Stimulated activated CD4-positive, alpha-beta T cell treated with anti-CD3 and anti-CD28 coated beads, Interleukin-4, amount 100 ng/mL, for 4 hours (primary cell): Measurements from ENCODE around the gene DSC3.

Experiments
- DNase-seq, 2 experiments: peaks; one replicate each; pipeline ENCODE4 v3.0.0-alpha.2; 2020

Gene DSC3

GRCh38 chr18:31042406-31043181 lies at the start of gene DSC3:
DSC3 (minus strand) TSS chr18:31042742; CDS start chr18:31042660, 82 bp downstream.
- DNase-seq, result no peak

GRCh38 chr18:31091350-31091749 lies 48.8 kb upstream of the DSC3 start:
- DNase-seq, result no peak

- DNase-seq, result no peak
These were observed 46.0 kb upstream of the DSC3 start for GRCh38 chr18:31088532-31088931.

- no peak for DNase-seq
These were observed 37.4 kb upstream of the DSC3 start for GRCh38 chr18:31079973-31080372.

DNA sequence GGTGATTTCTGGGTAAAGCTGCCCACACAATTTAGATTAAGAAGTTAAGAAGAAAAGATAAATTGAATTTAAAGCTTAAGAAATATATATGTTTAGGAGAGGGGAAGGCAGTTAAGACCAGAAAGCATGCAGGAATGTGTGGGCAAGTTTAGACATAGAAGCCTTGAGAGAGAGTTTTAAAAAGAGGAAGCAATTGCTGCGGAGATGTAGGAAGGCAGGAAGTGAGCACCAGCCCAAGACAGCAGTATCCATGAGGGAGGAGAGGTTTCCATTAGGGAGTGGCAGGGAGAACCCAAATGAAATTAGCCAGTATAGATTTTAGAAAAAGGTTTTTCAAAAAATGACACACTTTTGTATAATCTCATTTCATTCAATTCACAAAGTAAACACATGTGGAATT lies 35.3 kb upstream of the DSC3 start:
- no peak for DNase-seq

GRCh38 chr18:31072175-31072574 lies 29.6 kb upstream of the DSC3 start:
- no peak for DNase-seq

GRCh38 chr18:31070206-31070605 lies 27.7 kb upstream of the DSC3 start:
- DNase-seq, result no peak

DNA sequence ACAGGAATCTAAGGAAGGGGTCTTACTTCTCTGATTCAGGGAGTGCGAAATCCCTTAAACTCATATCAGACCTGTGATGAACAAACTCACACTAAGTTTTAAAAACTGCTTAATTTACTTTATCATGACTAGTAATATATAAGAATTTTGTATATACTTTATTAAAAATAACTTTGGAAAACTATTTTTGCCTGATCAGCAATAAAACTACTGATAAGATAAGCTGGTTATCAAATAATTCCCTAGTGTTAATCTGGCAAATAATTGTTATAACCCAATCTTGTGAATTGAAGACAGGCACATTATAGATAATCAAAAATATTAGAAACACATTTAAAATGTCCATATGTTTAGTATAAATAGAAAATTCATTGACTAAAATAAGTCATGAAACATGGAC lies 23.7 kb upstream of the DSC3 start:
- no peak for DNase-seq

DNA sequence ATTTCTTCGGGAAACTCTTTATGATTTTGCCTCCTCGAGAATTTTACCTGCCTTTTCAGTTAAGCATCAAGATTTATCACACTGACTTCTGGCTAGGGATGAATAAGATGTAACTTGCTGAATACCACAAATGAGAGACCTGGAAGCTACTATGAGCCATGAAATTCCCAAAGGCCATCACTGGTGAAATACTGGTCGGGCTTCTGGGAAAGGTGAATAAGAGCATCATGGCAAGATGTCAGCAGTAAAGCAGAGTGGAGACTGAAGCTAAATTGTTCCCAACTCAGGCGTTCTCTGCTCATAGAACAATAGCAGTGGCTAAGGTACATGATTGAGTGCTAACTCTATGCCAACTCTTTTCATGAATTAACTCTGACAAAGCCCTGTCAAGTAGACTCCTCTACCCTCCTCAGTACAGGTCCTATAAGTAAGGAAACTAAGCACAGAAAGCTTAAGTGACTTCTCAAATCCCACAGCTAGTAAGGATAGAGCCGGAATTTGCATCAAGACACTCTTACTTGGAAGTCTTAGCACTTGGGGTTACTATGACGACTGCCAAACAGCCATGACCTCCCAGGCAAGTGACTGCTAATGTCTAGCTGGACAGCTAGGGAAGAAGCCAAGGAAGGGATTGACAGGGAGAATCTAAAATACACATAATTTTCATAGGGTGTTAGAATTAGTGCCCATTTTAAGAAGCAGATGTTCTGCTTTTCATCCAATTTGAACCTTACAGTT lies 22.7 kb upstream of the DSC3 start:
- DNase-seq, result no peak

- no peak for DNase-seq
These were observed 21.6 kb upstream of the DSC3 start for GRCh38 chr18:31064130-31064529.

DNA sequence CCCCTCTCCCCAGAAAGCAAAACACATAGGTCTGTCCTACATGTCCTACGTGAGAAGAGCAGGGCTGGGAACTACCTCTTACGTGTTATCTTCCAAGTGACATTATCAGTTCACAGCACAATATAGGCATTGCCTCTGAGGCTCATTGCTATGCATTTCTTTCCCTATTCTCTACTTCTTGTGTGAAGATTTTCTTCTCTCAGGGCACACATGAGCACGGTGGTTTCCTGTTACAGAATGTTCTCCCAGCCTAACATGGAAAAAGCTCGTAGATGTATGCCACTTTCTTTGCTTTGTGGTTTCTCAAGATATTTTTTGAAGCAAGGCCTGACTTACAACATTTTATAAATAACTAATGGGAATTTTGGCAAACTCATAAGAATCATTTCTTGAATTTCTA lies 19.4 kb upstream of the DSC3 start:
- no peak for DNase-seq

GRCh38 chr18:31058897-31059296 lies 16.4 kb upstream of the DSC3 start:
- DNase-seq, result no peak

- no peak for DNase-seq
These were observed 15.4 kb upstream of the DSC3 start for GRCh38 chr18:31057917-31058316.

DNA sequence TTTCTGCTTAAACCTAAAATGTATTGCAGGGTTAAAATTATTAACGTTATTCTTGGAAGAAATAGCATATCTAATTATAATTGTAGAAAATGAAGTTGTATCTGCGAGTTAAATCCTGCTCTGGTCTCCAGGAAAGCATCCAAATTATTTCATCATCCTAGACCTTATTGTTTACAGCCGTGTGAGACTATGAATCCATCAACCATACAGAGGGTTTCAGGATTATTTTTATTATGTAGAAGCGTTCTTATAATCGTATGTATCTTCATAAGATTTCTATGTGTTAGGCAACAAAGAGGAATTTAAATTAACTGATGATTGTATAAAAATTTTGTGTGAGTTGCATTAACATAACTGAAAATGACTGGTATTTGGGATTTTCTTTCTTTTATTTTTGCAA lies 14.5 kb upstream of the DSC3 start:
- DNase-seq, result no peak

DNA sequence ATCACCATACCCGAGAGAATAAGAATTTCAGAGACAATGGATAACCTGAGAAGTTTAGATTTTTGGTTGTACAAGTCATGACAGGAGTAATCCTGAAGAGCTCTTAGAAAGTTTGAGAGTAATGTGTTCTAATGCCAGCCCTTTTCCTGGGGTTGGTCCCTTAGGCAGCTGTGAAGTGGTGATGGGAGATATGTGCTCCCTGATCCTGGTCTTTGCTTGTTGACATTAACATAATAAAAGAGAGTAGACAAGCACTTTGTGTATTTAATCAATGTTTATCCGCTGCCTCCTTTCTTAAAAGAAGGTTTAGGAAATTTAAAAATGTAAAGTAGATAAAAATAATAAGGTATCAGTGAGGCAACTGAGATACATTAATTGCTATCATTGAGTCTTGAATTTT lies 13.8 kb upstream of the DSC3 start:
- DNase-seq, result no peak

GRCh38 chr18:31050635-31051034 lies 8.1 kb upstream of the DSC3 start:
- no peak for DNase-seq

GRCh38 chr18:31049189-31049588 lies 6.6 kb upstream of the DSC3 start:
- DNase-seq, result no peak

DNA sequence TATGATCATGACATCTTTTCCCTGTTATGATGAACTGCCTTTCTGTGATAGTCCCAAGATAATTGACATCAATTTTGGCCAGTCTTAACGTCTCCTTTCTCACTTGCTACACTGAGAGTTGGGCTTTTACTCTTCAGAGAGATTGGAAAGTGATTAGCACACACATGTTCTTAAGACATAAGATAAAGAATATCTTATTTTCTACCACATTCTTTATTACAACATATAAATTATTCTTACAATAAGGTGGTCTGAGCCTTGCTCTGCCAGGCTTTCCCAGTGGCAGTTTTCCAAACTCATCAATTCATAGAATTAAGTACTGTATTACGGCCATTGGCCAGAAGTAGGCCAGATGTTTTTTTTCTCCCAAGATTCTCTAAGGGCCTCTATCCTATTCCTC lies 5.7 kb upstream of the DSC3 start:
- DNase-seq, result no peak

GRCh38 chr18:31046916-31047315 lies 4.4 kb upstream of the DSC3 start:
- no peak for DNase-seq

- DNase-seq, result no peak
These were observed 3.1 kb upstream of the DSC3 start for GRCh38 chr18:31045599-31045998.

- DNase-seq, result no peak
These were observed 2.4 kb upstream of the DSC3 start for GRCh38 chr18:31044926-31045325.

GRCh38 chr18:31043709-31044108 lies 1.2 kb upstream of the DSC3 start:
- no peak for DNase-seq

DNA sequence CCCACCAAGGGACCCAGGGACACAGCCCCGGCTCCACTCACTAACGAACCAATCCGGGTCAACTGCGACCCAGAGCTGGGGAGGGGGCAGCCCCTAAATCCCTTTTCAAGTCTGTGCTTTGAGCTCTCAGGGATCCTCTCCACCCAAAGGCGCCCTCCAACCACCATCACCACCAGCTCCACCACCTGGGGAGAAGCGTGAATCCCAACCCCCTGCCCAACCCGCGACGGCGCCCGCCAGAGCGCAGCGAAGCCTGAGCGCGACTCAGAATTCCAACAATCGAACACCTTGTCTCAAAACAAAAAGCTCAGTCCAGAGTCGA lies 497 bp downstream of the DSC3 start:
- no peak for DNase-seq

DNA sequence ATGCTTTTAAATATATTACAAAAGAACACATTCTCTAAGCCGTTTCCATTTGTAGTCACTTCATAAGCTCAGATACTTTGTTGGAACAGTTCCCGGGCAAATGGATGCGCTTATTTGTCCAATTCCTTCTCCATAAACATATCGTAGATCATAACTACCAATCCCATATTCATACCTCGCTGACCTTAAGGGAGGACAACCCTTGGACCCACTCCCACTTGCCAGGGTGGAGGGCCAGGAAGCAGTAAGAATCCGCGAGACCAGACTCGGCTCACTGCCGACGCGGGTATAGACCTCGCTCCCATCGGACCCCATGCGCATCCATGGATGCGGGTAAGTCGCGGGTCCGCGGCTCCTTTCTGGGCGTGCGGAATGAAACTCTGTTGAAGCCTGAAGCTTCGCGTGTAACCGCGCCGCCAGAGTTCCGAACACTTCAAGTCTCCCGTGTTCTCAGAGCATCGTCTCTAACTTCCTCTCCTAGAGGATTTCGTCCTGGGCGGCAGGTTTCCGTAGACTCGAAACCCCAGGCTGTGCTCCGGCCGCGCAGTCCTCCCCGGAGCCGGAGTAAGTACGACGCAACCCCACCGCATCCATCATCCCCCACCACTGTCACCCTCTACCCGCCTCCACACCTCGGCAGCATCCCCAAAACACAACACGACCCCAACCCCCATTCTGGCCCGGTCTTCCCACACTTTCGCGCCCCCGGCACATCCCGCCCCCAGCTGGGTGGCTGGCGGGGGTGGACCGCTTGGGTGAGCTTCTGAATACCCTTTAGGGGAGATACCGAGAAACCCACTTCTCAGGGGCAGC lies 1.1 kb downstream of the DSC3 start:
- DNase-seq, result no peak
